ENCODE data around the gene PTDSS2. TPM values are rescaled to one million over a fixed set of nuclear protein-coding genes. Genes with fewer than 3 reads are reported as not detected.

The PTDSS2 gene
- total and polyA plus RNA-seq, 10 of the 15 experiments (the other 5 are each of a cell fraction or from before 2014, with no cell fraction given) = 0.39 to 21.1 (median 10.8) TPM

GRCh38 chr11:535519-536454 is 85.7 kb downstream of the PTDSS2 start, which contains the start of gene HRAS (continued):
- TF ChIP-seq NKRF (conservative IDR thresholded peaks at IDR 0.05) (peak; percentile 71), RB1 (IDR thresholded peaks at IDR 0.05; ENCODE audit: borderline replicate concordance) (no peak), RFX5 (IDR thresholded peaks at IDR 0.05; ENCODE audit: low read depth, low read length) (no peak)

GRCh38 chr11:536841-537621 is 87.0 kb downstream of the PTDSS2 start, which contains the start of gene LRRC56:
Gene LRRC56 (plus strand): TSS chr11:537527. CDS start chr11:540685, 3,158 bp downstream.
- intact Hi-C loops (cut with micrococcal nuclease; ENCODE audit: unreplicated experiment) = loop anchor here (2.0 kb wide), 1 partner anchor 30 kb away; the partner anchor contains the start of gene RNH1
- ATAC-seq (peak; percentile 75), DNase-seq (ENCODE audit: low read depth, low spot score) (peak; percentile 79), FAIRE-seq (peak; percentile 56)
- ChIA-PET POLR2A (interaction anchor here (0.8 to 2.5 kb wide), 7 partner anchors 8 to 221 kb away, joined by 3 to 15 read pairs (median 4); partner anchors contain the start of gene PHRF1), RAD21 (ENCODE audit: unreplicated experiment) (interaction anchor here (0.8 to 1.8 kb wide), 4 partner anchors 18 to 79 kb away, joined by 3 to 7 read pairs (median 6); partner anchors contain the start of genes IRF7, PHRF1 and RNH1), CTCF (interaction anchor here (1.4 to 1.5 kb wide), 3 partner anchors 18 to 88 kb away, joined by 3 to 8 read pairs (median 7); no protein-coding TSS in a partner anchor), SMC1A (ENCODE audit: uncharacterized antibody, unreplicated experiment) (no interaction called here)
- Histone ChIP-seq H3K27ac (ENCODE audit: control insufficient read depth, insufficient read depth) (peak within 1 kb of the TSS; percentile 79), H4K20me1 (ENCODE audit: control insufficient read depth, insufficient read depth) (peaks cover 4% of the 10 kb centered on the region; the same call in 1 of the 2 replicates), H3K79me2 (ENCODE audit: control insufficient read depth, insufficient read depth, low read length) (peaks cover 16% of the 10 kb centered on the region), H3K4me2 (ENCODE audit: control insufficient read depth, insufficient read depth) (peak within 1 kb of the TSS; percentile 100), H3K27me3 (replicated peaks in 1 of 2; ENCODE audit: control insufficient read depth in 2 of 2, insufficient read depth in 2 of 2, low read length in 1 of 2) (no peaks in the 10 kb centered on the region), H3K9me3 (replicated peaks; ENCODE audit: control insufficient read depth, insufficient read depth, low read length) (no peaks in the 10 kb centered on the region), H3K36me3 (ENCODE audit: control insufficient read depth in 2 of 2, insufficient read depth in 2 of 2, low read length in 1 of 2) (peaks cover 0 to 9% of the 10 kb centered on the region in 2 experiments; a peak in 3 of 4 replicates), H3K9ac (ENCODE audit: control insufficient read depth, insufficient read depth, low read length) (peak within 1 kb of the TSS; percentile 66), H3K4me1 (ENCODE audit: control insufficient read depth, insufficient read depth, low read length) (peaks cover 28% of the 10 kb centered on the region), H3K4me3 (peak within 1 kb of the TSS; percentile 75), H2AFZ (ENCODE audit: control insufficient read depth, low read depth, low read length) (peak within 1 kb of the TSS; percentile 89)
- 1% methylated on average over 85 of the region's 93 CpGs for WGBS (ENCODE audit: insufficient coverage, insufficient replicate concordance, low lambda C conversion rate, missing lambda C conversion rate)
- BruUV-seq (replicated peaks) = TSS peak; percentile 67
- in situ Hi-C loops (cut with MboI) = no loop called here
- TF ChIP-seq ZNF622 (IDR thresholded peaks at IDR 0.05) = no peak
- TF ChIP-seq ZNF592 (IDR thresholded peaks at IDR 0.05) = no peak
- peak; percentile 75 to 93 for TF ChIP-seq EGR1 (IDR thresholded peaks at IDR 0.05; ENCODE audit: borderline replicate concordance in 1 of 2, low read depth in 2 of 2, low read length in 2 of 2)
- no peak for TF ChIP-seq HDAC6 (IDR thresholded peaks at IDR 0.05; ENCODE audit: unreplicated experiment)
- no peak for TF ChIP-seq CEBPB (IDR thresholded peaks at IDR 0.05; ENCODE audit: borderline replicate concordance in 1 of 2, low read depth in 2 of 2, low read length in 2 of 2)
- TF ChIP-seq PML (IDR thresholded peaks at IDR 0.05; ENCODE audit: low read length) = no peak
- TF ChIP-seq BCL11A (IDR thresholded peaks at IDR 0.05; ENCODE audit: low read depth, low read length) = 0 out of 2 replicates have a peak, but pooled peaks have one; percentile 25
- peak; percentile 44; the same call in 1 of the 2 replicates for TF ChIP-seq CREB1 (IDR thresholded peaks at IDR 0.05; ENCODE audit: low read depth)
- no peak for TF ChIP-seq HDAC2 (IDR thresholded peaks at IDR 0.05)

Data from GM12878 (cell line).